K562 (cell line): Measurements from ENCODE around the gene RAB12. TPM values are rescaled to one million over a fixed set of nuclear protein-coding genes. Genes with fewer than 3 reads are reported as not detected.

Experiments
- ATAC-seq: fragments of 200-7000 bp; cut with Tn5 transposase; 3 replicates; pipeline ENCODE4 v1.9.1; 2020; ENCODE audit warnings: moderate library complexity
- BruUV-seq: library from RNA; stranded (reverse); fragments of 400-500 nt; replicated peaks from 2 replicates; lab custom pipeline; 2021; lab: Mats Ljungman, UMichigan
- CTCF ChIA-PET: fragments of 300-600 bp; formaldehyde crosslinking; extraction: SDS; loops from one replicate; lab custom pipeline; 2021; ENCODE audit warnings: low intra/inter-chr PET ratio; lab: Yijun Ruan, JAX
- POLR2A ChIA-PET: fragments of 300-600, 350-650 bp; sonication (Branson Sonifier 250); formaldehyde crosslinking; extraction: SDS; loops from one replicate; lab custom pipeline; 2021; ENCODE audit warnings: antibody characterized with exemption, inconsistent platforms; lab: Yijun Ruan, JAX
- DNase-seq, 4 experiments: peaks; one replicate each; pipeline versions ENCODE4 v3.0.0 to v3.0.0-alpha.2; 2011 to 2018; ENCODE audit warnings: low spot score in 3 of 4, mixed read lengths in 3 of 4; ENCODE audit errors: extremely low read depth in 1 of 4
- FAIRE-seq: peaks from 2 replicates; lab custom pipeline; 2011; peaks lifted over from hg19 to GRCh38; lab: Jason Lieb, UNC
- H2AFZ ChIP-seq: 2 replicates; pipeline ENCODE4 v1.6.0; 2011; ENCODE audit warnings: low read depth, low read length, control low read depth, inconsistent platforms
- H3K27ac ChIP-seq: fragments of 200-600 bp; 3 replicates; pipeline ENCODE4 v1.8.0; 2011; ENCODE audit warnings: low read depth, mild to moderate bottlenecking, control low read depth, inconsistent platforms, low read length, moderate library complexity, mixed read lengths; ENCODE audit errors: extremely low read depth
- H3K27me3 ChIP-seq, 2 experiments: fragments of 300-600 bp in 1 of 2; 2 replicates in 1 of 2; 3 replicates in 1 of 2; pipeline versions ENCODE4 v1.6.0 to v1.8.0; 2011; ENCODE audit warnings: inconsistent platforms in 2 of 2, low read length in 2 of 2, mild to moderate bottlenecking in 1 of 2, mixed read lengths in 1 of 2, moderate library complexity in 1 of 2; ENCODE audit not compliant: control insufficient read depth in 2 of 2, insufficient read depth in 2 of 2
- H3K36me3 ChIP-seq: fragments of 300-600 bp; 3 replicates; pipeline ENCODE4 v1.8.0; 2011; ENCODE audit warnings: mild to moderate bottlenecking, low read length, inconsistent platforms; ENCODE audit not compliant: control insufficient read depth, insufficient read depth
- H3K4me1 ChIP-seq, 2 experiments: fragments of 200-600 bp in 1 of 2; replicated peaks in 1 of 2; 2 replicates in 1 of 2; 3 replicates in 1 of 2; pipeline versions ENCODE4 v1.5.1 to v1.8.0; 2011; ENCODE audit warnings: inconsistent platforms in 2 of 2, low read length in 2 of 2, mild to moderate bottlenecking in 1 of 2, mixed read lengths in 1 of 2, moderate library complexity in 1 of 2; ENCODE audit not compliant: control insufficient read depth in 2 of 2, insufficient read depth in 2 of 2
- H3K4me2 ChIP-seq: 2 replicates; pipeline ENCODE4 v1.6.1; 2011; ENCODE audit warnings: low read length, control low read depth, inconsistent platforms, mixed read lengths; ENCODE audit not compliant: insufficient read depth
- H3K4me3 ChIP-seq: fragments of 200-600 bp; sonication (generic), shearing (Covaris generic); 2 replicates; pipeline ENCODE4 v1.5.1; 2016; ENCODE audit warnings: control low read depth, inconsistent platforms
- H3K79me2 ChIP-seq: fragments of 200-600 bp; 3 replicates; pipeline ENCODE4 v1.8.0; 2011; ENCODE audit warnings: low read length, inconsistent platforms; ENCODE audit not compliant: control insufficient read depth, insufficient read depth
- H3K9ac ChIP-seq, 2 experiments: 2 replicates each; pipeline versions ENCODE4 v1.6.0 to v1.6.1; 2011; ENCODE audit warnings: low read depth in 2 of 2, low read length in 2 of 2, control low read depth in 1 of 2, inconsistent platforms in 1 of 2, mild to moderate bottlenecking in 1 of 2, mixed read lengths in 1 of 2; ENCODE audit not compliant: insufficient read depth in 1 of 2
- H3K9me1 ChIP-seq: one replicate; pipeline ENCODE4 v1.6.0; 2011; ENCODE audit warnings: inconsistent platforms, mild to moderate bottlenecking, low read length, moderate library complexity; ENCODE audit not compliant: control insufficient read depth, insufficient read depth
- H3K9me3 ChIP-seq: replicated peaks from 2 replicates; pipeline ENCODE4 v1.5.1; 2011; ENCODE audit warnings: low read depth, low read length, inconsistent platforms; ENCODE audit not compliant: control insufficient read depth, insufficient read depth
- H4K20me1 ChIP-seq: replicated peaks from 2 replicates; pipeline ENCODE4 v1.6.1; 2011; ENCODE audit warnings: low read length, inconsistent platforms, mixed read lengths; ENCODE audit not compliant: control insufficient read depth, insufficient read depth
- CCAR2 ChIP-seq: fragments of 200-400 bp; formaldehyde crosslinking; IDR thresholded peaks from 2 replicates; pipeline ENCODE4 v1.6.1; 2017; ENCODE audit warnings: mild to moderate bottlenecking, low read depth, low read length
- PCBP2 ChIP-seq: fragments of 200-400 bp; formaldehyde crosslinking; IDR thresholded peaks from 2 replicates; pipeline ENCODE4 v1.6.1; 2018; ENCODE audit warnings: low read length, low read depth, mild to moderate bottlenecking, moderate library complexity; ENCODE audit not compliant: poor library complexity, severe bottlenecking
- ZNF717 ChIP-seq: fragments of 250-450 bp; sonication (Bioruptor Pico); IDR thresholded peaks from 2 replicates; pipeline ENCODE4 v1.5.0; 2021
- WGBS: fragments of 100-300 bp; shearing (Covaris generic); methylation state at CpG from one replicate; pipeline ENCODE4 v1.1.6; 2016; ENCODE audit warnings: low coverage, mixed read lengths; ENCODE audit not compliant: insufficient coverage; ENCODE audit errors: missing lambda C conversion rate; 5-methylcytosine and 5-hydroxymethylcytosine counted together
- in situ Hi-C: fragments of 300-500 bp; cut with MboI; formaldehyde crosslinking; loops from 4 replicates; pipeline ENCODE4 v1.15.0; 2018; ENCODE audit warnings: inconsistent platforms, mixed read lengths
- intact Hi-C: fragments of 100-400 bp; cut with micrococcal nuclease; formaldehyde crosslinking; loops from 2 replicates; pipeline ENCODE4 v1.14.2; 2022
- polyA plus RNA-seq, 8 experiments: library from polyadenylated mRNA; depleted of rRNA in 4 of 8; stranded (reverse) in 5 of 8; unstranded in 3 of 8; fragments of >200 nt; fragmentation: Nextera tagmentation in 2 of 8; fragmentation: Illumina TruSeq in 1 of 8; extraction: Ambion mirVana in 2 of 8; extraction: Trizol in 1 of 8; gene quantifications; 2 replicates each; pipeline versions ENCODE4 v1.2.1 to v1.2.3, GENCODE V29; 2011 to 2014; ENCODE audit warnings: inconsistent platforms in 1 of 8, missing spikeins in 1 of 8
- total RNA-seq, 7 experiments: library from RNA; depleted of rRNA in 6 of 7; stranded (reverse); fragments of >200 nt in 6 of 7; fragmentation: Illumina TruSeq in 2 of 7; extraction: Trizol in 2 of 7; gene quantifications; 2 replicates each; pipeline versions ENCODE4 v1.2.1 to v1.2.3, GENCODE V29; 2011 to 2021; ENCODE audit warnings: low replicate concordance in 1 of 7
- TF ChIP-seq, protein P1 (sequence below), 2 experiments: fragments of 450-650 bp; IDR thresholded peaks; 2 replicates each; pipeline ENCODE4 v1.6.1; 2018; ENCODE audit warnings: mild to moderate bottlenecking in 2 of 2, low read depth in 1 of 2; ENCODE audit not compliant: partially characterized antibody in 2 of 2

RAB12 gene
- total and polyA plus RNA-seq, 9 of the 15 experiments (the other 6 are each of a cell fraction or from before 2014, with no cell fraction given), result 0.48 to 21.6 (median 18.8) TPM

DNA sequence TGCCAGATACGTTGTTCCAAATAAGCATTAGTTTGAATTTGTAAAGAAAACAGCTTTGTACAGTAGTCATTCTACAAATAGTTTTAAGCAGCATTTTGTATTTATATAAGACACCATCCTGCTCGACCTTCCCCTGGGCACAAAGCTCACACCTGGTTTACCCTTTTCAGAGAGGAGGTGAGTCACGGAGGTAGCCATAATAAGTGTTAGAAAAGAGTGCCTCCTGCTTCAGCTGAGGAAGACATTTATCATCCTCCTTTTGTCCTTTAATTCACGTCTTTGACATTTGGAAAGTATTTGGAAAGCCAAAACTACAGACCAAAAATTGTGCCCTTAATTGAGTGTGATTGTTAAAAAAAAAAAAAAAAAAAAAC is 6.8 kb downstream of the RAB12 start:
- peak; percentile 11 for FAIRE-seq

More for the DNA sequence above, 6.8 kb downstream of the RAB12 start:
- peaks cover 28% of the 10 kb centered on the region for H3K36me3 ChIP-seq
- H3K9me3 ChIP-seq, result no peaks in the 10 kb centered on the region
- H4K20me1 ChIP-seq, result peaks cover 12% of the 10 kb centered on the region; the same call in 1 of the 2 replicates
- no peak for DNase-seq
- in situ Hi-C loops, result no loop called here
- H3K4me2 ChIP-seq, result no peak overlapping the region
- ChIA-PET CTCF (no interaction called here), POLR2A (interaction anchor here (1.5 to 2.2 kb wide), 2 partner anchors 9 to 16 kb away, joined by 5 to 8 read pairs; no protein-coding TSS in a partner anchor)
- no TSS peak for BruUV-seq
- TF ChIP-seq CCAR2 (no peak), ZNF717 (no peak), PCBP2 (no peak)
- TF ChIP-seq, protein P1, sequence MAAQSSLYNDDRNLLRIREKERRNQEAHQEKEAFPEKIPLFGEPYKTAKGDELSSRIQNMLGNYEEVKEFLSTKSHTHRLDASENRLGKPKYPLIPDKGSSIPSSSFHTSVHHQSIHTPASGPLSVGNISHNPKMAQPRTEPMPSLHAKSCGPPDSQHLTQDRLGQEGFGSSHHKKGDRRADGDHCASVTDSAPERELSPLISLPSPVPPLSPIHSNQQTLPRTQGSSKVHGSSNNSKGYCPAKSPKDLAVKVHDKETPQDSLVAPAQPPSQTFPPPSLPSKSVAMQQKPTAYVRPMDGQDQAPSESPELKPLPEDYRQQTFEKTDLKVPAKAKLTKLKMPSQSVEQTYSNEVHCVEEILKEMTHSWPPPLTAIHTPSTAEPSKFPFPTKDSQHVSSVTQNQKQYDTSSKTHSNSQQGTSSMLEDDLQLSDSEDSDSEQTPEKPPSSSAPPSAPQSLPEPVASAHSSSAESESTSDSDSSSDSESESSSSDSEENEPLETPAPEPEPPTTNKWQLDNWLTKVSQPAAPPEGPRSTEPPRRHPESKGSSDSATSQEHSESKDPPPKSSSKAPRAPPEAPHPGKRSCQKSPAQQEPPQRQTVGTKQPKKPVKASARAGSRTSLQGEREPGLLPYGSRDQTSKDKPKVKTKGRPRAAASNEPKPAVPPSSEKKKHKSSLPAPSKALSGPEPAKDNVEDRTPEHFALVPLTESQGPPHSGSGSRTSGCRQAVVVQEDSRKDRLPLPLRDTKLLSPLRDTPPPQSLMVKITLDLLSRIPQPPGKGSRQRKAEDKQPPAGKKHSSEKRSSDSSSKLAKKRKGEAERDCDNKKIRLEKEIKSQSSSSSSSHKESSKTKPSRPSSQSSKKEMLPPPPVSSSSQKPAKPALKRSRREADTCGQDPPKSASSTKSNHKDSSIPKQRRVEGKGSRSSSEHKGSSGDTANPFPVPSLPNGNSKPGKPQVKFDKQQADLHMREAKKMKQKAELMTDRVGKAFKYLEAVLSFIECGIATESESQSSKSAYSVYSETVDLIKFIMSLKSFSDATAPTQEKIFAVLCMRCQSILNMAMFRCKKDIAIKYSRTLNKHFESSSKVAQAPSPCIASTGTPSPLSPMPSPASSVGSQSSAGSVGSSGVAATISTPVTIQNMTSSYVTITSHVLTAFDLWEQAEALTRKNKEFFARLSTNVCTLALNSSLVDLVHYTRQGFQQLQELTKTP (IDR thresholded peaks at IDR 0.05; ENCODE audit: low read depth in 1 of 2, partially characterized antibody in 2 of 2), result no peak
- no peak for ATAC-seq
- H3K9ac ChIP-seq, result no peak overlapping the region
- H3K79me2 ChIP-seq, result peaks cover 95% of the 10 kb centered on the region
- H3K27me3 ChIP-seq, result no peaks in the 10 kb centered on the region
- WGBS, result 86% methylated on average over 4 of the region's 4 CpGs
- peak overlapping the region; percentile 21; the same call in 2 of the 3 replicates for H3K27ac ChIP-seq
- no peak overlapping the region for H2AFZ ChIP-seq
- H3K4me1 ChIP-seq, result peaks cover 8 to 22% of the 10 kb centered on the region in 2 experiments
- no peaks in the 10 kb centered on the region for H3K9me1 ChIP-seq
- no peak overlapping the region for H3K4me3 ChIP-seq
- intact Hi-C loops, result no loop called here
